Stimulated activated CD8-positive, alpha-beta memory T cell treated with anti-CD3 and anti-CD28 coated beads, Interleukin-12 subunit alpha, Interleukin-12 subunit beta, amount 100 ng/mL, for 1 hour (primary cell): ENCODE measurements around the gene AMN.
"Not testable (repeated sequence)": the region's sequence is repeated elsewhere in the genome, so short reads cannot be mapped to it uniquely, and the experiment has no call there.

ENCODE experiments used
- DNase-seq: peaks from one replicate; pipeline ENCODE4 v3.0.0-alpha.2; 2020; ENCODE audit warnings: low read depth

AMN gene

GRCh38 chr14:102922490-102923200 is at the start of gene AMN:
AMN (plus strand) TSS chr14:102922663; CDS start chr14:102922689, 26 bp downstream.
- no peak for DNase-seq

GRCh38 chr14:102873131-102873530 is 49.3 kb upstream of the AMN start:
- DNase-seq, result no peak

GRCh38 chr14:102873546-102874061 is 48.9 kb upstream of the AMN start:
- no peak for DNase-seq

- DNase-seq, result no peak
These were observed 46.8 kb upstream of the AMN start for GRCh38 chr14:102875652-102876051.

GRCh38 chr14:102877511-102877910 is 45.0 kb upstream of the AMN start:
- not testable (repeated sequence) for DNase-seq

DNA sequence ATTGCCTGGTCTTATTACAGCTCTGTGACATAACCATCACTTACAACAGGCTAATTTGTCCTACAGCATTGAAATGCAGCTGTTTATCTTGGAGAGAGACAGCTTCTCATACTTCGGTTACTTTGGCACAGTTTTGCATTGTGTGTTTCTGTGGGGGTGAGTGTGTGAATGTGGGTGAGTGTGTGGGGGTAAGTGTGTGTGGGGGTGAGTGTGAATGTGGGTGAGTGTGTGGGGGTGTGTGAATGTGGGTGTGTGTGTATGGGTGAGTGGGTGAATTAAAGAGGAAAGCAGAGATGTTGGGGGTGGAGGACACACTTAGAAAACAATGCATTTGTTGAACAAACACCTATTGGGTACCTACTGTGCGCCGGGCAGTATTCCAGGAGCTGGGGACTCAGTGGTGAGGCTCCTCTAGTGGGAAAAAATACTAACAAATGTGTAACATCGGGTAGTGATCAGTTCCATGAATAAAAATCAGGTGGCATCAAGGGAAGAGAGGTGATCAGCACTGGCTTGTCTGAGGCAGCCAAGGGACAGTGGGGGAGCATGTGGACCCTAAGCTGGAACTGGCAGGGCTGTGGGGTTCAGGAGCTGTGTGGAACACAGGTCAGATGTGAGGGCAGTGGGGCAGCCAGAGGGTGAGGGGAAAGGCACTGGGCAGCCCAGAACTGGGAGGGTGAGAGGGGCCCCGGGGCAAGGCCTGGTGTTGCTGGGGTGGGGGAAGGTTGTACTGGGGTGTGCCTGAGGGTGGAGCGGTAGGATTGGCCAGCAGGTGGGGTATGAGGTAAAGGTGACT is 44.1 kb upstream of the AMN start:
- no peak for DNase-seq

DNA sequence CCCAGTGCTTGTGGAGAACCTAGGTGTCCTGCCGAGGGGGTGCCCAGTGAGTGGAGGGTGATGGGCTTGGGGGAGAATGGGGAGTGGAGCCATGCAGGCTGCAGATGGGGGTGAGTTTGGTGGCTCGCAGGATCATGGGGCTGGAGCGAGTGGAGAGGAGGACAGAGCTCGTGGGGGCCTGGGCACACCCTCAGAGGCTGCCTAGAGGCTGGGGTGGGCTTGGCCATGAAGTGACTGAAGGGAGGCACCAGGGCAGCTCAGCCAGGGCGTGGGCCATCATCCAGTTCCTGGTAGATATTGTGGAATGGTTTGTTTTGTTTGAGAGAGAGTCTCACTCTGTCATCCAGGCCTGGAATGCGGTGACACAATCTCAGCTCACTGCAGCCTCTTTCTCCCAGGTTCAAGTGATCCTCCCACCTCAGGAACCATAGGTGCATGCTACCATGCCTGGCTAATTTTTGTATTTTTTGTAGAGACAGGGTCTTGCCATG is 43.4 kb upstream of the AMN start:
- no peak for DNase-seq

DNA sequence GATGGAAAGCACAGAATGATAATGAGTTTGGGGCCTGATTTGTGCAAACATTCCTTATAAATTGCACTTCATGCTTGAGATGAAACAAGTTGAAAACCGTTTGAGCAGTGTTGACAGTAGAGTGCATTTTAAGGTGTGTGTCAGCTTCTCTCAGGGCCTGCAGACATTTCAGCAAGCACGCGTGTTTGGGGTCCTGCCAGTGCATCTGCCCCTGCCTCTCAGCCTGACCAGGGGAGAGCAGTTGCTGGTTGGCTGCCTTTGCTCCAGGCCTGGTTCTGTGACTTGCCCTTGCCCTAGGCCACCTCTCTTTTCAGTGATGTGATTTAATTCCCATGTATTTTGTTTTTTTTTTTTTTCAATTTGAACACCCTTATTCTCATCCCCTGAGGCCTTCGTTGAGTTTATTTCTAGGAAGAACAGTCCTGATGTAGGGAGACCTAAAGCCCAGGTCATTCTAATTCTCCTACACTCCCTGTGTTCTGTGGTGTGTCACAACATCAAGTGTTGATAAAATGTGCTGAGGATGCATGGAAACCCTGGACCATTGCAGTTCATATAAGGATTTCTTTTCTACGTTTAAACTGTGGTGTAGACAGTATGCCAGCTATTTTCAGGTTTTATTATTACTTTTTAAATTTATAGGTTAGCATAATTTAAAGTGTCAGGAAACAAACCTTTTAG is 40.1 kb upstream of the AMN start:
- DNase-seq, result no peak

- DNase-seq, result no peak
These were observed 39.3 kb upstream of the AMN start for GRCh38 chr14:102883089-102883541.

DNA sequence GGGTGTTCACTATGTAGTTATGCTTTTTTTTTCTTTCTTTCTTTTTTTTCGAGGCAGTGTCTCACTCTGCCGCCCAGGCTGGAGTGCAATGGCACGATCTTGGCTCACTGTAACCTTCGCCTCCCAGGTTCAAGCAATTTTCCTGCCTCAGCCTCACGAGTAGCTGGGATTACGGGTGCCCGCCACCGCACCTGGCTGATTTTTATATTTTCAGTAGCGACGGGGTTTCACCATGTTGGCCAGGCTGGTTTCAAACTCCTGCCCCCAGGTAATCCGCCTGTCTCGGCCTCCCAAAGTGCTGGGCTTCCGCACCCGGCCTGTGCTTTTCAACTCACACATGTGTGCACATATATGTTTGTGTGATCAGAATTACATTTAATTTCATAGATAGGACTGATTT is 38.9 kb upstream of the AMN start:
- DNase-seq, result no peak

DNA sequence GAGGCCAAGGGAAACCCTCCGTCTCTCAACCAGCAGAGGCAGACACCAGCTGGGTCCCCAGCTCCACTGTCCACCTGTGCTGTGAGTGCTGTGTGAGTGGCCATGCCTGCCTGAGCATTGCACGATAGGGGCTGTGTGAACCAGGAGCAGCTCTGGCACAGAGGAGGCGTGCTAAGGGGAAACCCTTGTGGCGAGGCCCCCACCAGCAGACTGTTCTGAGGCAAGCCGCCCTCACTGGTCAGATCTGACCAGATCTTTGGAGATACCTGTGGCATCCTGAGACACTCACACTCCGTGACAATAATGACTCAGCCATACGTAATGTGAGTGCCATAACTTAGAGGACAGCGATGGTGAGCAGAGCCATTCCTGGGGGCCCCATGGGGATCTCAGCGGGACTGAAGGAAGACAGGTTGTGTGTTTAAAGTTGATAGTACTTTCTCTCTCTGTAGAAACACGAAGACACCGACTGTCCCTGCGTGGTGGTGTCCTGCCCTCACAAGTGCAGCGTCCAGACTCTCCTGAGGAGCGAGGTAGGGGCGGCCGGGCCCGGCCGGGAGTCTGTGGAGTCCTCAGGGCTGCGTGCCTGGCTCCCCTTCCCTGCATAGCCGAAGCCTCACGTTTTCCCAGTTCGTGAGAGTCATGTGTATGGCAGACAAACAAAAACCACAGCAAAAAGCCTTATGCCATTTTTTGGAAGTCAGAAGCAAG is 36.6 kb upstream of the AMN start:
- DNase-seq, result no peak

GRCh38 chr14:102888748-102889147 is 33.7 kb upstream of the AMN start:
- no peak for DNase-seq

GRCh38 chr14:102889615-102890014 is 32.8 kb upstream of the AMN start:
- DNase-seq, result no peak

GRCh38 chr14:102891111-102891510 is 31.4 kb upstream of the AMN start:
- DNase-seq, result no peak

DNA sequence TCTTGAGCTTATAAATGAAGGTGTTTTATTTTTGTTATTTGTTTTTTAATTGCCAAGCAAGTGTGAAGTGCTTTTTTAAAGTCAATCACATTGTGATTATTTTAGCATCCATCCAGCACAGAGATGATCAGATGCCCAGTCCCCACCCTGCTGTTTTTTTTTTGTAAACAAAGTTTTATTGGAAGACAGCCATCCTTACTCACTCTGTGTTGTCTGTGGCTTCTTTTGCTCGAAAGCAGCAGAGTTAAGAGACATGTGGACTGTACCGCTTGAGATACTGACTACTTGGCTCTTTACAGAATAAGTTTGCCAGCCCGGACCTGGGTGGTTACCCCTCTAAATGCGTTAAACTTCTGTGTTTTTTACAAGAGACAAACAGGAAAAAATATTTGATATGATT is 30.9 kb upstream of the AMN start:
- DNase-seq, result no peak

GRCh38 chr14:102892651-102893050 is 29.8 kb upstream of the AMN start:
- DNase-seq, result no peak

DNA sequence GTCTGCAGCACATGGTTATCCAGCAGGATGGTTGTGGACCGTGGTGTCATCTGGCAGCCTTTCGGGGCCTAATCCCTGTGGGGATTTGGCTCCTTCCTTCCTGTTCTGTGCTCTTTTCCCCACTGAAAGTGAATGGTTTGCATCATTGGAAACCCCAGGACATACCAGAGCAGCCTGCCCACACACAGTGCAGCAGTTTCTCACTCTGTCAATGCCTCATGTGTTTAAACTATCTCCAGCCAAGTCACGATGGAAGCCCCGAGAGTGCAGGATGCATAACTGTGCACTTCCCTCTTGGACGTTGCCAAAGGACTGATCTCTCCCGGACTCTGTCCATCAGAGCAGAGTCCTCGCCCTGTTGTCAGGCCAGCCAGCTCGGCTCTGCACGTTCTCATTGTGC is 29.0 kb upstream of the AMN start:
- DNase-seq, result no peak

DNA sequence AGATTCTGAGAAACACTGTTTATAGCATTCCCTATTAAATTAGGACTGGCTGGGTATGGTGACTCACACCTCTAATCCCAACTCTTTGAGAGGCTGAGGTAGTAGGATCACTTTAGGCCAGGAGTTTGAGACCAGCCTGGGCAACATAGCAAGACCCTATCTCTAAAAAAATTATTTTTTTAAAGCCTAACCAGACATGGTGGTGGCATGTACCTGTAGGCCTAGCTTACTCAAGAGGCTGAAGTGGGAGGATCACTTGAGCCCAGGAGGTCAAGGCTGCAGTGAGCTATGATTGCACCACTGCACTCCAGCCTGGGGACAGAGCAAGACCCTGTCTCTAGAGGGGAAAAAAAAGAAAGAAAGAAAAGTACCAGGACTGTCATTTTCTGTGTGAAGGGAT is 25.7 kb upstream of the AMN start:
- not testable (repeated sequence) for DNase-seq

GRCh38 chr14:102897299-102898027 is 25.0 kb upstream of the AMN start:
- DNase-seq, result no peak

DNA sequence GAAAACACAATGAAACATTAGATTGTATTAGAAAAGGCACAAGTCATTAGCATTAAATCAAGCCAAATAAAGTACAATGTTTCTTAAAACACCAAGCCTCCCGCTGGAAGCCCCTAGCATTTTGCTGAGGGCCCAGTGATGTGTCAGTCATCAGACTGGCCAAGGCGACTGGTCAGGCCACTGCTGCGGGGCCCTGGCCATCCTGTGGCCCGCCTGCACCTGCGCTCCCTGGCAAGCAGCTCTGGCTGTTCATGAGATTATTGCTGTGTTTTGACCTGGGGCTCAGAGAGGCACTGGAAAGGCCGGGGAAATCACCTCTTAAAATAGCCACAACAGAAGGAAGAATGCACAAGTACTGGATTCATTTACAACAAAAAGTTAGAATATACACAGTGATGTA is 24.2 kb upstream of the AMN start:
- no peak for DNase-seq
